PC-3 (cell line): ENCODE data around the gene LATS2. TPM values are rescaled to one million over a fixed set of nuclear protein-coding genes. Genes with fewer than 3 reads are reported as not detected.

Source experiments
- ATAC-seq: fragments of 200-7000 bp; cut with Tn5 transposase; 2 replicates; pipeline ENCODE4 v1.9.1; 2020; ENCODE audit warnings: mild to moderate bottlenecking, moderate library complexity
- BruUV-seq: library from RNA; stranded (reverse); fragments of 400-500 nt; replicated peaks from 2 replicates; lab custom pipeline; 2021; lab: Mats Ljungman, UMichigan
- CTCF ChIA-PET: fragments of 300-600 bp; sonication (Branson Sonifier 250); formaldehyde crosslinking; loops from one replicate; lab custom pipeline; 2022; ENCODE audit warnings: antibody characterized with exemption; lab: Charles Lee
- POLR2A ChIA-PET: fragments of 300-600 bp; sonication (Branson Sonifier 250); formaldehyde crosslinking; loops from one replicate; lab custom pipeline; 2022; ENCODE audit warnings: antibody characterized with exemption; ENCODE audit not compliant: unreplicated experiment; lab: Charles Lee
- DNase-seq: peaks from one replicate; pipeline ENCODE4 v3.0.0-alpha.2; 2015
- H2AFZ ChIP-seq: fragments of 300-600 bp; sonication (generic); 2 replicates; pipeline ENCODE4 v1.6.0; 2016; ENCODE audit warnings: antibody characterized with exemption, low read length
- H3F3A ChIP-seq: fragments of 300-600 bp; sonication (generic); one replicate; pipeline ENCODE4 v1.6.0; 2017; ENCODE audit warnings: antibody characterized with exemption, low read length, control low read depth, mild to moderate bottlenecking; ENCODE audit not compliant: unreplicated experiment
- H3K27ac ChIP-seq: fragments of 300-600 bp; sonication (generic); 2 replicates; pipeline ENCODE4 v1.5.1; 2016; ENCODE audit warnings: mild to moderate bottlenecking, low read length
- H3K27me3 ChIP-seq: fragments of 300-600 bp; sonication (generic); 2 replicates; pipeline ENCODE4 v1.6.1; 2016; ENCODE audit warnings: low read length, mixed read lengths
- H3K36me3 ChIP-seq: fragments of 300-600 bp; sonication (generic); 2 replicates; pipeline ENCODE4 v1.6.1; 2016; ENCODE audit warnings: low read depth, mixed run types, low read length, mixed read lengths
- H3K4me1 ChIP-seq: fragments of 300-600 bp; sonication (generic); 2 replicates; pipeline ENCODE4 v1.5.1; 2016; ENCODE audit warnings: low read length; ENCODE audit not compliant: insufficient read depth
- H3K4me2 ChIP-seq: fragments of 300-600 bp; sonication (generic); 2 replicates; pipeline ENCODE4 v1.6.0; 2016; ENCODE audit warnings: low read length
- H3K4me3 ChIP-seq: fragments of 300-600 bp; sonication (generic); 2 replicates; pipeline ENCODE4 v1.5.1; 2016; ENCODE audit warnings: mild to moderate bottlenecking, low read length, mixed read lengths
- H3K79me2 ChIP-seq: fragments of 300-600 bp; sonication (generic); 2 replicates; pipeline ENCODE4 v1.6.1; 2017; ENCODE audit warnings: low read length, mixed read lengths
- H3K9ac ChIP-seq: fragments of 300-600 bp; sonication (generic); 2 replicates; pipeline ENCODE4 v1.6.0; 2016; ENCODE audit warnings: mild to moderate bottlenecking, low read length
- H3K9me2 ChIP-seq: fragments of 300-600 bp; sonication (generic); replicated peaks from 2 replicates; pipeline ENCODE4 v1.6.1; 2016; ENCODE audit warnings: mixed run types, low read length, mixed read lengths
- H3K9me3 ChIP-seq: fragments of 300-600 bp; sonication (generic); 2 replicates; pipeline ENCODE4 v1.6.1; 2016; ENCODE audit warnings: low read length, mixed read lengths
- H4K20me1 ChIP-seq: fragments of 300-600 bp; sonication (generic); 2 replicates; pipeline ENCODE4 v1.6.1; 2016; ENCODE audit warnings: low read length, mixed read lengths
- EZH2 ChIP-seq: fragments of 300-600 bp; sonication (generic); IDR thresholded peaks from one replicate; pipeline ENCODE4 v1.6.1; 2017; ENCODE audit warnings: antibody characterized with exemption, mild to moderate bottlenecking, low read length; ENCODE audit not compliant: unreplicated experiment
- EZH2phosphoT487 ChIP-seq: fragments of 300-600 bp; sonication (generic); IDR thresholded peaks from 2 replicates; pipeline ENCODE4 v1.6.1; 2018; ENCODE audit warnings: mild to moderate bottlenecking, antibody characterized with exemption, low read length, borderline replicate concordance
- intact Hi-C: fragments of 100-400 bp; cut with micrococcal nuclease; formaldehyde crosslinking; loops from 2 replicates; pipeline ENCODE4 v1.9.0; 2023
- total RNA-seq: library from RNA; depleted of rRNA; stranded (reverse); fragments of >200 nt; gene quantifications from 2 replicates; pipeline ENCODE4 v1.2.3, GENCODE V29; 2014
- TF ChIP-seq, protein P1 (sequence below): fragments of 300-600 bp; sonication (generic); conservative IDR thresholded peaks from 2 replicates; pipeline ENCODE4 v1.5.1; 2017; ENCODE audit warnings: antibody characterized with exemption, low read depth, mild to moderate bottlenecking, low read length

The LATS2 gene
- total RNA-seq, 1 experiment from 2014 or later = 11.0 TPM

DNA sequence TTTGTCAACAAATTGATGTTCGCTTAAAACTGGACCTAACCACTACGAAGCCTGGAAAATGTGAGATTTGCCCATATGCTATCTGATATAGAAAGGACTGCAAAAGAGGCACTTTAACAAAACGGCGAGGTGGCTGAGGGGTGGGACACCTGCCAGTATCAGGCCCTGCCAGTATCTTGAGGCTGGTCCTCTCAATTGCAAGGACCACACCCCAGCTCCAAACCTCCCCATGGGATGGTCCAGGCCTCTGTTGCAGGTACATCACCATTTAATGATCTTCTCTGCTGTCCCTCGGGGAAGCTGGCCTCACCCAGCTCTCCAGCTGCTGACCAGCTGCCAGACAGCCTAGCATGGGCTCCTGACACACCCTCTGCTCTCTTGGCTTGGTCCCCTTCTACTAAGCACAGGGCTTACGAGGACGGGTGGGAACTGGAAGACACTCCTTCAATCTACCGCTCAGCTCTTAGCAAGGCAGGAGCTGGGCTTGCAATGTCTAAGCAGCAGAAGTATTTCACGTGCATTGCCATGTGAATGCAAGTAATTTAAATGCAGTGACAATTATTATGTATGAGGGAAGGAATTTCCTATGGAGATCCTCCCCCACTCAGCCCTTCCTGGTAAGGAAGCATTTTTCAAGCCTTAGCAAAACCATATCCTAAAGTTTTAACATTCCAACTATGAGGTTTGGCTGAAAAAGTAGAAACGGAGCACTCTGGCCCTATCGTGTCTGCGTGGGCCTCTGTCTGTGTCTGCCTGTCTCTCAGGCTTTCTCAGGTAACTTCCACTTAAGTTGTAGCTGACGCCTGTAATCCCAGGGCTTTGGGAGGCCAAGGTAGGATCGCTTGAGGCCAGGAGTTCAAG lies 63.9 kb downstream of the LATS2 start:
- Histone ChIP-seq H3K9me3 (no peaks in the 10 kb centered on the region), H3K4me1 (no peaks in the 10 kb centered on the region), H3F3A (no peaks in the 10 kb centered on the region), H3K9me2 (no peaks in the 10 kb centered on the region), H3K27ac (no peak overlapping the region), H2AFZ (no peak overlapping the region), H3K27me3 (no peaks in the 10 kb centered on the region), H3K9ac (no peak overlapping the region), H3K79me2 (0 out of 2 replicates have a peak, but pooled peaks cover 10% of the 10 kb centered on the region), H4K20me1 (no peaks in the 10 kb centered on the region), H3K4me2 (no peak overlapping the region), H3K36me3 (no peaks in the 10 kb centered on the region; the same call in 1 of the 2 replicates), H3K4me3 (no peak overlapping the region)
- ChIA-PET POLR2A (no interaction called here), CTCF (no interaction called here)
- no peak for ATAC-seq
- TF ChIP-seq EZH2 (no peak), EZH2phosphoT487 (no peak)
- TF ChIP-seq, protein P1, sequence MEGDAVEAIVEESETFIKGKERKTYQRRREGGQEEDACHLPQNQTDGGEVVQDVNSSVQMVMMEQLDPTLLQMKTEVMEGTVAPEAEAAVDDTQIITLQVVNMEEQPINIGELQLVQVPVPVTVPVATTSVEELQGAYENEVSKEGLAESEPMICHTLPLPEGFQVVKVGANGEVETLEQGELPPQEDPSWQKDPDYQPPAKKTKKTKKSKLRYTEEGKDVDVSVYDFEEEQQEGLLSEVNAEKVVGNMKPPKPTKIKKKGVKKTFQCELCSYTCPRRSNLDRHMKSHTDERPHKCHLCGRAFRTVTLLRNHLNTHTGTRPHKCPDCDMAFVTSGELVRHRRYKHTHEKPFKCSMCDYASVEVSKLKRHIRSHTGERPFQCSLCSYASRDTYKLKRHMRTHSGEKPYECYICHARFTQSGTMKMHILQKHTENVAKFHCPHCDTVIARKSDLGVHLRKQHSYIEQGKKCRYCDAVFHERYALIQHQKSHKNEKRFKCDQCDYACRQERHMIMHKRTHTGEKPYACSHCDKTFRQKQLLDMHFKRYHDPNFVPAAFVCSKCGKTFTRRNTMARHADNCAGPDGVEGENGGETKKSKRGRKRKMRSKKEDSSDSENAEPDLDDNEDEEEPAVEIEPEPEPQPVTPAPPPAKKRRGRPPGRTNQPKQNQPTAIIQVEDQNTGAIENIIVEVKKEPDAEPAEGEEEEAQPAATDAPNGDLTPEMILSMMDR = no peak
- no TSS peak for BruUV-seq
- intact Hi-C loops = no loop called here
- peak; percentile 7 for DNase-seq

DNA sequence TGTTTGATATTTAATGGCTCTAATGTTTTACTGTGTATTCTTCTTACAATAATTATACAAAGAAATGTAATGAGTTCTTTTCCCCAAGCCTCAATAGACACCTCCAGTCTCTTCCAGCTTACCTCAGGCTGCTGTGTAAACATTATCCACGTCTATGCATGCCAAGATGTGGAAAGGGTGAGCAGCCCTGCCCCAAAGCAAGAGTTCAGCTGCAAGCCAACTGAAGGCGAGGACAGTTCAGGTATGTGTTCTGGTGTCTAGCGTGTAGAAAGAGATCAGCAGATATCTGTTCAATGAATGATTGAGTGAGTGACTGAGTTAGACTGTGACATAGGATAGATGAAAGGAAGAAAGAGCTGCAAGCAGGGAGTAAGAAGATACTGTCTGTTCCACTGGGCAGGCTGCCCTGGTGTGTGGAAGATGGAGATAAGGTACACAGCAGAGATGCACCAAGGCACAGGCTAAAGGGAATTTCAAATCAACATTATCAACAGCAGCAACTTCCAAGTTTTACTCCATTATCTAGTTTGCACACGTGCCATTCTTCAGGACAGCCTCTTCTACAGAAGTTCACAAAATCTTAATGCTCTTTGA lies 66.0 kb downstream of the LATS2 start:
- H3K9me2 ChIP-seq = no peaks in the 10 kb centered on the region
- no peaks in the 10 kb centered on the region for H3K4me1 ChIP-seq
- no peak overlapping the region for H3K27ac ChIP-seq
- no peaks in the 10 kb centered on the region for H3K27me3 ChIP-seq
- TF ChIP-seq EZH2phosphoT487 = no peak
- TF ChIP-seq, protein P1 = no peak
- no peak for TF ChIP-seq EZH2
- no peak overlapping the region for H3K9ac ChIP-seq
- 0 out of 2 replicates have a peak, but pooled peaks cover 10% of the 10 kb centered on the region for H3K79me2 ChIP-seq
- H3K4me2 ChIP-seq = no peak overlapping the region
- no peak overlapping the region for H2AFZ ChIP-seq
- H3K9me3 ChIP-seq = no peaks in the 10 kb centered on the region
- POLR2A ChIA-PET = no interaction called here
- no peaks in the 10 kb centered on the region for H4K20me1 ChIP-seq
- CTCF ChIA-PET = no interaction called here
- BruUV-seq = no TSS peak
- intact Hi-C loops = no loop called here
- H3K4me3 ChIP-seq = no peak overlapping the region
- no peak for DNase-seq
- H3K36me3 ChIP-seq = no peaks in the 10 kb centered on the region; the same call in none of the 2 replicates
- ATAC-seq = peak; percentile 29; the same call in 1 of the 2 replicates
- H3F3A ChIP-seq = no peaks in the 10 kb centered on the region
